H9 (cell line): ENCODE results near the gene ADGRG7. TPM values are rescaled to one million over a fixed set of nuclear protein-coding genes. Genes with fewer than 3 reads are reported as not detected.

Experiments
- DNase-seq: peaks from one replicate; pipeline ENCODE4 v3.0.0-alpha.2; 2017
- H2AFZ ChIP-seq: one replicate; pipeline ENCODE4 v1.6.1; 2013; ENCODE audit warnings: mild to moderate bottlenecking, low read length, control low read depth, moderate library complexity
- H2AK5ac ChIP-seq: 2 replicates; pipeline ENCODE4 v1.6.1; 2013; ENCODE audit warnings: low read length, control low read depth, mixed read lengths; ENCODE audit not compliant: insufficient read length
- H2BK120ac ChIP-seq: one replicate; pipeline ENCODE4 v1.6.1; 2013; ENCODE audit warnings: low read depth, mild to moderate bottlenecking, low read length, control low read depth, inconsistent platforms; ENCODE audit not compliant: poor library complexity, severe bottlenecking
- H2BK12ac ChIP-seq: 2 replicates; pipeline ENCODE4 v1.6.1; 2013; ENCODE audit warnings: low read length, control low read depth, mixed read lengths, low read depth; ENCODE audit not compliant: insufficient read length
- H2BK15ac ChIP-seq: 2 replicates; pipeline ENCODE4 v1.6.1; 2013; ENCODE audit warnings: low read depth, low read length, control low read depth
- H2BK20ac ChIP-seq: one replicate; pipeline ENCODE4 v1.6.1; 2013; ENCODE audit warnings: low read depth, mild to moderate bottlenecking, low read length, control low read depth, inconsistent platforms; ENCODE audit not compliant: poor library complexity, severe bottlenecking
- H2BK5ac ChIP-seq: 2 replicates; pipeline ENCODE4 v1.6.1; 2013; ENCODE audit warnings: low read length, control low read depth, mixed read lengths; ENCODE audit not compliant: insufficient read length
- H3K14ac ChIP-seq: 2 replicates; pipeline ENCODE4 v1.6.1; 2013; ENCODE audit warnings: low read length, control low read depth; ENCODE audit not compliant: insufficient read depth
- H3K18ac ChIP-seq: 2 replicates; pipeline ENCODE4 v1.6.1; 2013; ENCODE audit warnings: low read depth, mild to moderate bottlenecking, mixed read lengths, low read length, control low read depth; ENCODE audit not compliant: insufficient read length
- H3K23ac ChIP-seq: 2 replicates; pipeline ENCODE4 v1.6.1; 2013; ENCODE audit warnings: low read length, control low read depth, mixed read lengths, low read depth; ENCODE audit not compliant: insufficient read length
- H3K23me2 ChIP-seq: 2 replicates; pipeline ENCODE4 v1.6.1; 2013; ENCODE audit warnings: low read depth, mild to moderate bottlenecking, mixed read lengths, low read length, control low read depth; ENCODE audit not compliant: insufficient read length, poor library complexity, severe bottlenecking
- H3K27ac ChIP-seq: 2 replicates; pipeline ENCODE4 v1.5.1; 2013; ENCODE audit warnings: low read length, control low read depth, mixed read lengths, low read depth; ENCODE audit not compliant: insufficient read length
- H3K27me3 ChIP-seq: 2 replicates; pipeline ENCODE4 v1.6.1; 2013; ENCODE audit warnings: low read length, control low read depth, inconsistent platforms; ENCODE audit not compliant: insufficient read depth
- H3K4ac ChIP-seq: 2 replicates; pipeline ENCODE4 v1.6.1; 2013; ENCODE audit warnings: low read depth, mild to moderate bottlenecking, control low read depth, inconsistent platforms, low read length, moderate library complexity
- H3K4me1 ChIP-seq: 2 replicates; pipeline ENCODE4 v1.6.1; 2013; ENCODE audit warnings: low read length, control low read depth, inconsistent platforms; ENCODE audit not compliant: insufficient read depth
- H3K4me2 ChIP-seq: 2 replicates; pipeline ENCODE4 v1.6.1; 2013; ENCODE audit warnings: low read length, control low read depth, mixed read lengths; ENCODE audit not compliant: insufficient read length, insufficient read depth
- H3K56ac ChIP-seq: 2 replicates; pipeline ENCODE4 v1.6.1; 2013; ENCODE audit warnings: low read depth, mild to moderate bottlenecking, mixed read lengths, low read length, control low read depth; ENCODE audit not compliant: insufficient read length
- H3K79me1 ChIP-seq: 2 replicates; pipeline ENCODE4 v1.6.1; 2013; ENCODE audit warnings: low read depth, mild to moderate bottlenecking, moderate library complexity, low read length, control low read depth, inconsistent platforms; ENCODE audit not compliant: insufficient read depth, poor library complexity, severe bottlenecking
- H3K79me2 ChIP-seq: 2 replicates; pipeline ENCODE4 v1.6.1; 2013; ENCODE audit warnings: low read length, control low read depth, inconsistent platforms; ENCODE audit not compliant: insufficient read depth
- H3K9ac ChIP-seq: 2 replicates; pipeline ENCODE4 v1.6.1; 2013; ENCODE audit warnings: low read length, control low read depth, mixed read lengths; ENCODE audit not compliant: insufficient read length; ENCODE audit errors: extremely low read depth
- H3K9me3 ChIP-seq: one replicate; pipeline ENCODE4 v1.6.1; 2013; ENCODE audit warnings: low read depth, low read length, inconsistent platforms; ENCODE audit not compliant: control insufficient read depth
- H3T11ph ChIP-seq: one replicate; pipeline ENCODE4 v1.6.1; 2013; ENCODE audit warnings: mild to moderate bottlenecking, low read length, control low read depth, inconsistent platforms
- H4K20me1 ChIP-seq: one replicate; pipeline ENCODE4 v1.6.1; 2013; ENCODE audit not compliant: control insufficient read depth, insufficient read length, insufficient read depth
- H4K5ac ChIP-seq: 2 replicates; pipeline ENCODE4 v1.6.1; 2013; ENCODE audit warnings: low read depth, mild to moderate bottlenecking, mixed read lengths, low read length, control low read depth; ENCODE audit not compliant: insufficient read length
- H4K8ac ChIP-seq: replicated peaks from 2 replicates; pipeline ENCODE4 v1.6.1; 2013; ENCODE audit warnings: low read length, control low read depth, mixed read lengths, low read depth; ENCODE audit not compliant: insufficient read length
- H4K91ac ChIP-seq: 2 replicates; pipeline ENCODE4 v1.6.1; 2013; ENCODE audit warnings: low read depth, mild to moderate bottlenecking, moderate library complexity, mixed read lengths, low read length, control low read depth; ENCODE audit not compliant: insufficient read length
- H3K27ac Mint-ChIP-seq, 3 experiments: 2 replicates in 2 of 3; 3 replicates in 1 of 3; pipeline ENCODE4 v1.8.0; 2020 to 2021; ENCODE audit warnings: mixed read lengths in 3 of 3, mild to moderate bottlenecking in 1 of 3, moderate library complexity in 1 of 3
- H3K27me3 Mint-ChIP-seq: 2 replicates; pipeline ENCODE4 v1.8.0; 2021; ENCODE audit warnings: low read depth, mild to moderate bottlenecking, moderate library complexity, mixed read lengths
- H3K36me3 Mint-ChIP-seq, 3 experiments: 2 replicates in 2 of 3; 3 replicates in 1 of 3; pipeline ENCODE4 v1.8.0; 2020 to 2021; ENCODE audit warnings: low read depth in 3 of 3, mixed read lengths in 3 of 3; ENCODE audit not compliant: insufficient read depth in 1 of 3
- H3K4me1 Mint-ChIP-seq, 2 experiments: 2 replicates each; pipeline ENCODE4 v1.8.0; 2020; ENCODE audit warnings: mixed read lengths in 2 of 2
- H3K4me3 Mint-ChIP-seq, 2 experiments: 2 replicates in 1 of 2; 3 replicates in 1 of 2; pipeline ENCODE4 v1.8.0; 2020 to 2021; ENCODE audit warnings: mild to moderate bottlenecking in 2 of 2, mixed read lengths in 2 of 2, moderate library complexity in 1 of 2
- H3K9me3 Mint-ChIP-seq, 2 experiments: 2 replicates in 1 of 2; 3 replicates in 1 of 2; pipeline ENCODE4 v1.8.0; 2020; ENCODE audit warnings: mild to moderate bottlenecking in 2 of 2, mixed read lengths in 2 of 2, moderate library complexity in 1 of 2
- CTCF ChIP-seq: fragments of 200-600 bp; sonication (generic); conservative IDR thresholded peaks from 3 replicates; pipeline ENCODE4 v1.8.0; 2021; ENCODE audit warnings: antibody characterized with exemption, mild to moderate bottlenecking
- total RNA-seq: library from RNA; stranded (reverse); gene quantifications from 2 replicates; pipeline ENCODE4 v1.2.1, GENCODE V29; 2021

Gene ADGRG7
- total RNA-seq, 1 experiment from 2014 or later: not detected

- H2AFZ ChIP-seq: no peak overlapping the region
- peaks cover 3% of the 10 kb centered on the region; the same call in 1 of the 2 replicates for H3K4me1 ChIP-seq
Observed at GRCh38 chr3:100606894-100607512, 2.4 kb upstream of the ADGRG7 start.

More at GRCh38 chr3:100606894-100607512, 2.4 kb upstream of the ADGRG7 start:
- no peak overlapping the region for H4K5ac ChIP-seq
- no peak overlapping the region for H2BK120ac ChIP-seq
- no peaks in the 10 kb centered on the region for H3K79me2 ChIP-seq
- H3K9me3 ChIP-seq: no peaks in the 10 kb centered on the region
- H3K56ac ChIP-seq: no peak overlapping the region
- no peak overlapping the region for H2BK15ac ChIP-seq
- H4K8ac ChIP-seq: no peak overlapping the region
- no peaks in the 10 kb centered on the region for H3K79me1 ChIP-seq
- no peak overlapping the region for H3K18ac ChIP-seq
- no peaks in the 10 kb centered on the region for H3K23me2 ChIP-seq
- H3K4me2 ChIP-seq: no peak overlapping the region
- H2BK5ac ChIP-seq: no peak overlapping the region
- no peak for TF ChIP-seq CTCF
- no peak for DNase-seq
- Mint-ChIP-seq H3K9me3 (no peaks in the 10 kb centered on the region), H3K4me3 (no peak overlapping the region), H3K36me3 (no peaks in the 10 kb centered on the region), H3K4me1 (peaks cover 29 to 31% of the 10 kb centered on the region in 2 experiments), H3K27me3 (no peaks in the 10 kb centered on the region; the same call in none of the 2 replicates), H3K27ac (no peak overlapping the region)
- no peak overlapping the region for H3K14ac ChIP-seq
- H3T11ph ChIP-seq: no peak overlapping the region
- H3K23ac ChIP-seq: no peak overlapping the region
- H4K91ac ChIP-seq: no peak overlapping the region
- no peaks in the 10 kb centered on the region for H4K20me1 ChIP-seq
- H3K27me3 ChIP-seq: no peaks in the 10 kb centered on the region; the same call in 1 of the 2 replicates
- H3K4ac ChIP-seq: no peak overlapping the region
- no peak overlapping the region for H2BK12ac ChIP-seq
- H2AK5ac ChIP-seq: no peak overlapping the region
- no peak overlapping the region for H3K9ac ChIP-seq
- H2BK20ac ChIP-seq: no peak overlapping the region
- H3K27ac ChIP-seq: no peak overlapping the region
